GM12878 (cell line): ENCODE results near the gene CFHR3. TPM values are rescaled to one million over a fixed set of nuclear protein-coding genes. Genes with fewer than 3 reads are reported as not detected.

Experiments used
- ASH2L ChIP-seq: fragments of 300-600, 200-600 bp; sonication (generic); IDR thresholded peaks from 2 replicates; pipeline ENCODE4 v1.6.1; 2017; ENCODE audit warnings: low read depth, mild to moderate bottlenecking, borderline replicate concordance
- ATF7 ChIP-seq: fragments of 450-650 bp; IDR thresholded peaks from 2 replicates; pipeline ENCODE4 v1.6.1; 2016; ENCODE audit warnings: low read depth, mild to moderate bottlenecking
- GABPA ChIP-seq: IDR thresholded peaks from 2 replicates; pipeline ENCODE4 v1.6.1; 2014; ENCODE audit warnings: antibody characterized with exemption, low read depth, mild to moderate bottlenecking, inconsistent platforms
- MEF2A ChIP-seq: IDR thresholded peaks from 2 replicates; pipeline ENCODE4 v1.6.1; 2011; ENCODE audit warnings: low read depth, mild to moderate bottlenecking, low read length, moderate library complexity; ENCODE audit not compliant: insufficient read depth
- PML ChIP-seq: IDR thresholded peaks from 2 replicates; pipeline ENCODE4 v1.6.1; 2012; ENCODE audit warnings: low read length, inconsistent platforms
- RBBP5 ChIP-seq: fragments of 200-600 bp; sonication (generic); conservative IDR thresholded peaks from 2 replicates; pipeline ENCODE4 v1.6.1; 2016
- RELA ChIP-seq: fragments of 450-650 bp; IDR thresholded peaks from 2 replicates; pipeline ENCODE4 v1.8.0; 2014; ENCODE audit warnings: borderline replicate concordance; ENCODE audit not compliant: partially characterized antibody
- SMAD5 ChIP-seq: IDR thresholded peaks from 2 replicates; pipeline ENCODE4 v1.6.1; 2016; ENCODE audit warnings: antibody characterized with exemption, low read depth
- SMC3 ChIP-seq: IDR thresholded peaks from 2 replicates; pipeline ENCODE4 v1.6.1; 2011; ENCODE audit warnings: low read length, improper control_type of control experiment, borderline replicate concordance
- SUPT20H ChIP-seq: IDR thresholded peaks from 2 replicates; pipeline ENCODE4 v1.6.1; 2011; ENCODE audit warnings: low read depth, mild to moderate bottlenecking, low read length, moderate library complexity, borderline replicate concordance; ENCODE audit not compliant: control insufficient read depth
- ZNF384 ChIP-seq: IDR thresholded peaks from 2 replicates; pipeline ENCODE4 v1.6.1; 2012; ENCODE audit warnings: low read depth, mild to moderate bottlenecking, low read length, improper control_type of control experiment, borderline replicate concordance
- polyA plus RNA-seq, 11 experiments: library from polyadenylated mRNA; depleted of rRNA in 4 of 11; unstranded in 6 of 11; stranded (reverse) in 5 of 11; fragments of >200 nt; fragmentation: Nextera tagmentation in 4 of 11; fragmentation: Illumina TruSeq in 1 of 11; extraction: Ambion mirVana in 4 of 11; extraction: Trizol in 1 of 11; gene quantifications; 1 replicate in 1 of 11; 2 replicates in 10 of 11; pipeline versions ENCODE4 v1.2.1 to v1.2.3, GENCODE V29; 2011 to 2016; ENCODE audit warnings: inconsistent platforms in 2 of 11, missing spikeins in 2 of 11, low read depth in 1 of 11
- total RNA-seq, 4 experiments: library from RNA; depleted of rRNA in 3 of 4; stranded (reverse); fragments of >200 nt in 3 of 4; fragmentation: Illumina TruSeq in 1 of 4; extraction: Trizol in 1 of 4; gene quantifications; 2 replicates each; pipeline versions ENCODE4 v1.2.1 to v1.2.3, GENCODE V29; 2013 to 2021
- TF ChIP-seq, protein P1 (sequence below): fragments of 150-350 bp; IDR thresholded peaks from 2 replicates; pipeline ENCODE4 v1.6.1; 2016; ENCODE audit warnings: low read depth, low read length

The CFHR3 gene
- total and polyA plus RNA-seq, 10 of the 15 experiments (the other 5 are each of a cell fraction or from before 2014, with no cell fraction given): 0.17 TPM; not detected in 9

DNA sequence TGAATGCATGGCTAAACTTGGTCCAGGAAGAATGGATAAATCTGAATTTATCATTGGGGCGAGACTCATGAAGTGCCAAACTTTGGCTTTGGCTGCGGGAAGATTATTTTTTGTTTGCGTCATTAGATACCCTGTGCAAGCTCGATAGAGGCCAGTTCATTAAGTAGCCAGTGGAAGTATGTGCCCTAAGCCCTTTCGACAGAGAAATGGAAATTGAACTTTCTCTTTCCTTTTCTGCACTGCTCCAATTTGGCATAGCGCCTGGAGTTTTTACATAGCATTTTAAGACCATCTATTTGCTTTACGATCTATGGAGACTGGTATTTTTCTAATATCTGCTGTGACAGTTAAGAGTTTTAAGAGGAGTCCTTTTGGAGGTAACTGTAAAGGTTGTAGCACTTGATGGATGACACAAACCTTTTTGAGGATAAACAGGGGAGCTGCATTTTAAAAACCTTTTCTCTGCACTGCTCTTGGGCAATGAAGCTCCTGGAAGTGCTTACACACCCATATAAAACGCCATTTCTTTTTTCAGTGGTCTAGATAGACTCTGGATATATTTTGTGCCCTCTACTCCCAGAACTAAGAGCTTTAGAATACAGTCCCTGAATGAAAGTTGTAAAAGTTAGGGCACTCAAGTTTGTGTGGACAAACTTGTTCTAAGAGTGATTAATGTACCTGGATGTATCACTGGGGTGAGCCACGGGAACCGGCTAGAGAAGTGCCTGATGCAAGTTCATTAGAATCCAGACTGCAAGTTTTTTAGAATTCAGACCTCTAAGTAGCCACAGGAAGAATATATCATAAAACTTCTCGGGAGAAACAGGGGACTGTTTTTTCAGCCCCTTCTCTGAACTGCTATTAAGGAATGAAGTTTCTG lies 41.3 kb upstream of the CFHR3 start (continued):
- TF ChIP-seq, protein P1, sequence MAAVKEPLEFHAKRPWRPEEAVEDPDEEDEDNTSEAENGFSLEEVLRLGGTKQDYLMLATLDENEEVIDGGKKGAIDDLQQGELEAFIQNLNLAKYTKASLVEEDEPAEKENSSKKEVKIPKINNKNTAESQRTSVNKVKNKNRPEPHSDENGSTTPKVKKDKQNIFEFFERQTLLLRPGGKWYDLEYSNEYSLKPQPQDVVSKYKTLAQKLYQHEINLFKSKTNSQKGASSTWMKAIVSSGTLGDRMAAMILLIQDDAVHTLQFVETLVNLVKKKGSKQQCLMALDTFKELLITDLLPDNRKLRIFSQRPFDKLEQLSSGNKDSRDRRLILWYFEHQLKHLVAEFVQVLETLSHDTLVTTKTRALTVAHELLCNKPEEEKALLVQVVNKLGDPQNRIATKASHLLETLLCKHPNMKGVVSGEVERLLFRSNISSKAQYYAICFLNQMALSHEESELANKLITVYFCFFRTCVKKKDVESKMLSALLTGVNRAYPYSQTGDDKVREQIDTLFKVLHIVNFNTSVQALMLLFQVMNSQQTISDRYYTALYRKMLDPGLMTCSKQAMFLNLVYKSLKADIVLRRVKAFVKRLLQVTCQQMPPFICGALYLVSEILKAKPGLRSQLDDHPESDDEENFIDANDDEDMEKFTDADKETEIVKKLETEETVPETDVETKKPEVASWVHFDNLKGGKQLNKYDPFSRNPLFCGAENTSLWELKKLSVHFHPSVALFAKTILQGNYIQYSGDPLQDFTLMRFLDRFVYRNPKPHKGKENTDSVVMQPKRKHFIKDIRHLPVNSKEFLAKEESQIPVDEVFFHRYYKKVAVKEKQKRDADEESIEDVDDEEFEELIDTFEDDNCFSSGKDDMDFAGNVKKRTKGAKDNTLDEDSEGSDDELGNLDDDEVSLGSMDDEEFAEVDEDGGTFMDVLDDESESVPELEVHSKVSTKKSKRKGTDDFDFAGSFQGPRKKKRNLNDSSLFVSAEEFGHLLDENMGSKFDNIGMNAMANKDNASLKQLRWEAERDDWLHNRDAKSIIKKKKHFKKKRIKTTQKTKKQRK: no peak
- TF ChIP-seq RBBP5 (no peak), PML (no peak), ATF7 (no peak), RELA (no peak), ZNF384 (no peak), SMAD5 (no peak), SMC3 (no peak), MEF2A (no peak), GABPA (no peak), ASH2L (no peak), SUPT20H (no peak)
